ENCODE data around the gene TTLL9.

TTLL9 gene

GRCh38 chr20:31831771-31832306 is 38.6 kb upstream of the TTLL9 start:
- H3K4me3 ChIP-seq (ENCODE audit: low read depth, low read length) = no peak overlapping the region
- in situ Hi-C loops (cut with HindIII; ENCODE audit: low sequenced_read_pairs) = no loop called here
- no peak for DNase-seq (ENCODE audit: low read depth, low spot score)
- no peak for TF ChIP-seq CTCF (IDR thresholded peaks at IDR 0.05; ENCODE audit: low read depth, low read length)

DNA sequence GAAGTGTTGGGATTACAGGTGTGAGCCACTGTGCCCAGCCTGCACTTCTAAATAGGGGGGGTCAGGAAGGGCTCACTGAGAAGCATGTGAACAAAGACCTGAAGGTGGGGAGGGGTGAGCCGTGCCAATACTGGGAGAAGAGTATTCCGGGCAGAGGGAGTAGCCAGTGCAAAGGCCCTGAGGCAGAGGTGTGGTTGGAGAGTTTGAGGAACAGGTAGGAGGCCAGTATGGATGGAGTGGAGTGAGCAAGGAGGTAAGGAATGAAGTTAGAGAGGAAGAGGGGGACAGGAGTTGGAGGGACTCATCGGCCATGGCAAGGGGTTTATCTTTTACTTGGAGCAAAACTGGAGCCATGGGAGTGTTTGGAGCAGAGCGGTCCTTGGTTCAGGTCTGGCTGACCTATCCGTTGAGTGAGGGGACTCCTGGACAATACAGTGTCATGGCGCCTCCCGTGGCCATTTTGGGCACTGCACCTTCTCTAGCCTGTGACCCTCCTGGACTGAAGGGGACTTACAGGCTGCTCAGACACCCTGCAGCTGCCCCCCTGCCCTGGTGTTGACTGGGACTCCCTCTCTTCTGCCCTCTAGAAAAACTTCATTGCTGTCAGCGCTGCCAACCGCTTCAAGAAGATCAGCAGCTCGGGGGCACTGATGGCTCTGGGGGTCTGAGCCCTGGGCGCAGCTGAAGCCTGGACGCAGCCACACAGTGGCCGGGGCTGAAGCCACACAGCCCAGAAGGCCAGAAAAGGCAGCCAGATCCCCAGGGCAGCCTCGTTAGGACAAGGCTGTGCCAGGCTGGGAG is 37.1 kb upstream of the TTLL9 start:
- DNase-seq (ENCODE audit: low read depth, low spot score) = no peak
- in situ Hi-C loops (cut with HindIII; ENCODE audit: low sequenced_read_pairs) = no loop called here
- peak; percentile 90 for TF ChIP-seq CTCF (IDR thresholded peaks at IDR 0.05; ENCODE audit: low read depth, low read length)

GRCh38 chr20:31833931-31834521 is 36.4 kb upstream of the TTLL9 start:
- in situ Hi-C loops (cut with HindIII; ENCODE audit: low sequenced_read_pairs) = no loop called here

More for the DNA sequence above, 37.1 kb upstream of the TTLL9 start:
- H3K4me3 ChIP-seq (ENCODE audit: low read depth, low read length) = no peak overlapping the region

DNA sequence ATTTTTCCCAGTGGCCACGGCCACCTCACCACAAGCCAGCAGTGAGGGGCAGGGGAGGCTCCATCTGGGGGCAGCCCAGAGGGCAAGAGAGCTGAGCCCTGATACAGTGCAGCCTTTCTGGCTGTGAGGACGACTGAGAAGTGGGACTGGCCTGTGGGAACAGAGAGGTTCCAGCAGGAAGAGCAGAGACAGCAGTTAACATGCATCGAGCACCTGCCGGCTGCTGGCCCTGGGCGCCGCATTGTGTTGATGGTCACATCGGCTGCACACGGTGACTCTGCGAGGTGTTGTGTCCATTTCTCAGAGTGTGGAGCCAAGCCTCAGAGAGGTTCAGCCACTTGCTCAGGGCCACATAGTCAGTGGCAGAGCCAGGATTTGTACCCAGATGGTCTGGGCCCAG is 34.9 kb upstream of the TTLL9 start:
- no peak for DNase-seq (ENCODE audit: low read depth, low spot score)

More at GRCh38 chr20:31833931-31834521, 36.4 kb upstream of the TTLL9 start:
- H3K4me3 ChIP-seq (ENCODE audit: low read depth, low read length) = no peak overlapping the region
- DNase-seq (ENCODE audit: low read depth, low spot score) = no peak
- TF ChIP-seq CTCF (IDR thresholded peaks at IDR 0.05; ENCODE audit: low read depth, low read length) = no peak

DNA sequence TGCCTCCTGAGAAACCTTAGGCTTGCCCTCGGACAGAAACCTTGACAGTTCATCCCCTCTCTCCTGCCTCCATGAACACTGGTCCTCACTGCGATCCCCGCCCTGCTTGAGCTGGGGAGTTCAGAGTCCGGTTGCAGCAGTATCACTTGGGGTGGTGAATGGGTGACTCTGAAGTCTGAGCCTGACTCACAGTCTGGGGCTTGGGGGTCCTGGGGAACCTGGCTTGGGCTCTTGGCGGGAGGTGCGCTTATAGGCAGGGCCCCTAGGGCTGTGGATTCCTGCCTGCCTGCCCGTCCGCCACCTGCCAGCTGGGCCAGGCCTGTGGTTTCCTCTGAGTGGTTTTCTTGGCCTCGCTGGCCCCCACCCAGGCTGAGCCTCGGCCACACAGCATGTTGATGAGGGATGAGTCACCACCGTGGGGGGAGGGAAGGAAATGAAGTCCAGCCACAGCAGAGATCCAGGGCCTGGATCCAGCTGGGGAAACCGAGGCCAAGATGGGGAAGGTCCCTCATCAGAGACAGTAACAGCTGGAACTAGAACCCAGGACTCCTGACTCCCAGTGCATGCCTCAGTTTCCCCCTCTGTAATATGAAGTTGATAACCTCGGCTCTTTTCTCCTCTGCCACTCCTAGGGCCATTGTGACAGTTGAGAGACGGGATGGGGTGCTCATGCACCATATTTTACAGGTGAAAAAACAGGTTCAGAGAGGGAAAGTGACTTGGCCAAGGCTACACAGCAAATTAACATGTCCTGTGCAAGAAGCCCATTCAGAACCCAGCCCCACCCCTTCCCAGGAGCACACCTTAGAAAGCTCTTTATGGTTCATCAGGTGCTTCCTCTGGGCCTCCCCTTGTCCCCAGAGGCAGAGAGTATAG is 34.2 kb upstream of the TTLL9 start:
- DNase-seq (ENCODE audit: low read depth, low spot score) = peak; percentile 96
- H3K4me3 ChIP-seq (ENCODE audit: low read depth, low read length) = no peak overlapping the region
- TF ChIP-seq CTCF (IDR thresholded peaks at IDR 0.05; ENCODE audit: low read depth, low read length) = no peak
- in situ Hi-C loops (cut with HindIII; ENCODE audit: low sequenced_read_pairs) = no loop called here

More for the DNA sequence above, 34.9 kb upstream of the TTLL9 start:
- no peak for TF ChIP-seq CTCF (IDR thresholded peaks at IDR 0.05; ENCODE audit: low read depth, low read length)
- no peak overlapping the region for H3K4me3 ChIP-seq (ENCODE audit: low read depth, low read length)
- in situ Hi-C loops (cut with HindIII; ENCODE audit: low sequenced_read_pairs) = no loop called here

All from astrocyte of the spinal cord (primary cell).